ENCODE measurements around the gene FBXO46. TPM values are rescaled to one million over a fixed set of nuclear protein-coding genes. Genes with fewer than 3 reads are reported as not detected.

FBXO46 gene
- total and polyA plus RNA-seq, 2 of the 13 experiments (the other 11 are each of a cell fraction or from before 2014, with no cell fraction given) = 6.2 to 6.4 TPM

DNA sequence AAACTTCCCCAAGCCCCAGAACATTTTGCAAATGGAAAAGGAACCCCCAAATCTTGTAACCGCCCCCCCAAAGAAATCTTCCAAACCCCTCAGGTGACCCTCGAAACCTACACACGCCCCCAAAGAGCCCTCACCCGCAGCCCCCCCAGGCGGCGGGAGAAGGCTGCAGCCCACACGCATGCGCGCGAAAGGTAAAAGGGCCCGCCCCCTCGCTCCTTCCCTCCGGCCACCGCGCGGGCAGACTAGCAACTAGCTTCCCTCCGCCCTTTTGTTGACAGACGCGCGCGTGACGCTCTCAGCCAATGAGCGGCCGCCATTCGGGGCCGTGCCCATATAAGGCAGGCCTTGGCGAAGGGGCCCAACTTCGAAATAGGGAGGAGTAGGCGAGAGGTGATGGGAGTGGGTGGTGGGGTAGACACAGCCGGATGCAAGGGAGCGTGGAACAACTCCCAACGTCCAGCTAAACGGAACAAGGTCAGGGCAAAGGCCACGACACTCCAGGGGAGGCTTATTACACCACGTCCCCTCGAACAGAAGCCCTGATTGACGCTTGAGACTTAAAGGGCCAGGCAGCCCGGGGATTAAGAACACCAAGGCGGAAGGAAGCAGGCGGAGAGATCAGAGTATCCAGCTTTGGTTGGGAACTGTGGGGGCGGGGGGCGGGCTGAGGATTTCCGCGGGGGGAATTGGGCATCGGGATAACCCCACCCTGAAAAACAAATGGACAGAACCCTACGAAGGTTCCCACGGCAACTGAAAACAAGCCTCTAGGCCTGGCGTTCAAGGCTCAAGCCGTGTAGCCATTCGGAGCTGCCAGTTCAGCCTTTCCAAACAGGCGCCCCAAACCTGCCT, 13.3 kb downstream of the FBXO46 start (continued):
- TF ChIP-seq SAP130 (CRISPR knock-in tag; IDR thresholded peaks at IDR 0.05; ENCODE audit: low read depth) = peak; percentile 90
- 0 out of 2 replicates have a peak, but pooled peaks have one; percentile 33 for TF ChIP-seq KMT2B (CRISPR knock-in tag; IDR thresholded peaks at IDR 0.05)
- TF ChIP-seq, protein P1, sequence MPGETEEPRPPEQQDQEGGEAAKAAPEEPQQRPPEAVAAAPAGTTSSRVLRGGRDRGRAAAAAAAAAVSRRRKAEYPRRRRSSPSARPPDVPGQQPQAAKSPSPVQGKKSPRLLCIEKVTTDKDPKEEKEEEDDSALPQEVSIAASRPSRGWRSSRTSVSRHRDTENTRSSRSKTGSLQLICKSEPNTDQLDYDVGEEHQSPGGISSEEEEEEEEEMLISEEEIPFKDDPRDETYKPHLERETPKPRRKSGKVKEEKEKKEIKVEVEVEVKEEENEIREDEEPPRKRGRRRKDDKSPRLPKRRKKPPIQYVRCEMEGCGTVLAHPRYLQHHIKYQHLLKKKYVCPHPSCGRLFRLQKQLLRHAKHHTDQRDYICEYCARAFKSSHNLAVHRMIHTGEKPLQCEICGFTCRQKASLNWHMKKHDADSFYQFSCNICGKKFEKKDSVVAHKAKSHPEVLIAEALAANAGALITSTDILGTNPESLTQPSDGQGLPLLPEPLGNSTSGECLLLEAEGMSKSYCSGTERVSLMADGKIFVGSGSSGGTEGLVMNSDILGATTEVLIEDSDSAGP (CRISPR knock-in tag; IDR thresholded peaks at IDR 0.05; ENCODE audit: borderline replicate concordance) = peak; percentile 100
- peak; percentile 77 for TF ChIP-seq AGO2 (optimal IDR thresholded peaks at IDR 0.05; ENCODE audit: low read depth, low read length)
- TF ChIP-seq, protein P2, sequence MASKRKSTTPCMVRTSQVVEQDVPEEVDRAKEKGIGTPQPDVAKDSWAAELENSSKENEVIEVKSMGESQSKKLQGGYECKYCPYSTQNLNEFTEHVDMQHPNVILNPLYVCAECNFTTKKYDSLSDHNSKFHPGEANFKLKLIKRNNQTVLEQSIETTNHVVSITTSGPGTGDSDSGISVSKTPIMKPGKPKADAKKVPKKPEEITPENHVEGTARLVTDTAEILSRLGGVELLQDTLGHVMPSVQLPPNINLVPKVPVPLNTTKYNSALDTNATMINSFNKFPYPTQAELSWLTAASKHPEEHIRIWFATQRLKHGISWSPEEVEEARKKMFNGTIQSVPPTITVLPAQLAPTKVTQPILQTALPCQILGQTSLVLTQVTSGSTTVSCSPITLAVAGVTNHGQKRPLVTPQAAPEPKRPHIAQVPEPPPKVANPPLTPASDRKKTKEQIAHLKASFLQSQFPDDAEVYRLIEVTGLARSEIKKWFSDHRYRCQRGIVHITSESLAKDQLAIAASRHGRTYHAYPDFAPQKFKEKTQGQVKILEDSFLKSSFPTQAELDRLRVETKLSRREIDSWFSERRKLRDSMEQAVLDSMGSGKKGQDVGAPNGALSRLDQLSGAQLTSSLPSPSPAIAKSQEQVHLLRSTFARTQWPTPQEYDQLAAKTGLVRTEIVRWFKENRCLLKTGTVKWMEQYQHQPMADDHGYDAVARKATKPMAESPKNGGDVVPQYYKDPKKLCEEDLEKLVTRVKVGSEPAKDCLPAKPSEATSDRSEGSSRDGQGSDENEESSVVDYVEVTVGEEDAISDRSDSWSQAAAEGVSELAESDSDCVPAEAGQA (IDR thresholded peaks at IDR 0.05; ENCODE audit: low read depth) = peak; percentile 41; the same call in 1 of the 2 replicates
- TF ChIP-seq, protein P2 (CRISPR knock-in tag; IDR thresholded peaks at IDR 0.05; ENCODE audit: borderline replicate concordance) = no peak
- no peak for TF ChIP-seq NFIB (CRISPR knock-in tag; IDR thresholded peaks at IDR 0.05; ENCODE audit: borderline replicate concordance)
- TF ChIP-seq, protein P3, sequence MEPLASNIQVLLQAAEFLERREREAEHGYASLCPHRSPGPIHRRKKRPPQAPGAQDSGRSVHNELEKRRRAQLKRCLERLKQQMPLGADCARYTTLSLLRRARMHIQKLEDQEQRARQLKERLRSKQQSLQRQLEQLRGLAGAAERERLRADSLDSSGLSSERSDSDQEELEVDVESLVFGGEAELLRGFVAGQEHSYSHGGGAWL (CRISPR knock-in tag; IDR thresholded peaks at IDR 0.05) = no peak
- no peak for TF ChIP-seq MLLT10 (CRISPR knock-in tag; IDR thresholded peaks at IDR 0.05)
- no peak for TF ChIP-seq PTBP1 (IDR thresholded peaks at IDR 0.05; ENCODE audit: low read depth, low read length, poor library complexity, severe bottlenecking)
- no peak for TF ChIP-seq ZNF251 (CRISPR knock-in tag; IDR thresholded peaks at IDR 0.05)
- peak; percentile 83 for TF ChIP-seq NR2C2 (CRISPR knock-in tag; IDR thresholded peaks at IDR 0.05; ENCODE audit: borderline replicate concordance)
- TF ChIP-seq RARA (CRISPR knock-in tag; IDR thresholded peaks at IDR 0.05) = peak; percentile 88
- TF ChIP-seq, protein P4, sequence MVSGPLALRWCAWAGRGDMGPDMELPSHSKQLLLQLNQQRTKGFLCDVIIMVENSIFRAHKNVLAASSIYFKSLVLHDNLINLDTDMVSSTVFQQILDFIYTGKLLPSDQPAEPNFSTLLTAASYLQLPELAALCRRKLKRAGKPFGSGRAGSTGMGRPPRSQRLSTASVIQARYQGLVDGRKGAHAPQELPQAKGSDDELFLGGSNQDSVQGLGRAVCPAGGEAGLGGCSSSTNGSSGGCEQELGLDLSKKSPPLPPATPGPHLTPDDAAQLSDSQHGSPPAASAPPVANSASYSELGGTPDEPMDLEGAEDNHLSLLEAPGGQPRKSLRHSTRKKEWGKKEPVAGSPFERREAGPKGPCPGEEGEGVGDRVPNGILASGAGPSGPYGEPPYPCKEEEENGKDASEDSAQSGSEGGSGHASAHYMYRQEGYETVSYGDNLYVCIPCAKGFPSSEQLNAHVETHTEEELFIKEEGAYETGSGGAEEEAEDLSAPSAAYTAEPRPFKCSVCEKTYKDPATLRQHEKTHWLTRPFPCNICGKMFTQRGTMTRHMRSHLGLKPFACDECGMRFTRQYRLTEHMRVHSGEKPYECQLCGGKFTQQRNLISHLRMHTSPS (CRISPR knock-in tag; IDR thresholded peaks at IDR 0.05; ENCODE audit: low read depth) = no peak
- TF ChIP-seq, protein P5, sequence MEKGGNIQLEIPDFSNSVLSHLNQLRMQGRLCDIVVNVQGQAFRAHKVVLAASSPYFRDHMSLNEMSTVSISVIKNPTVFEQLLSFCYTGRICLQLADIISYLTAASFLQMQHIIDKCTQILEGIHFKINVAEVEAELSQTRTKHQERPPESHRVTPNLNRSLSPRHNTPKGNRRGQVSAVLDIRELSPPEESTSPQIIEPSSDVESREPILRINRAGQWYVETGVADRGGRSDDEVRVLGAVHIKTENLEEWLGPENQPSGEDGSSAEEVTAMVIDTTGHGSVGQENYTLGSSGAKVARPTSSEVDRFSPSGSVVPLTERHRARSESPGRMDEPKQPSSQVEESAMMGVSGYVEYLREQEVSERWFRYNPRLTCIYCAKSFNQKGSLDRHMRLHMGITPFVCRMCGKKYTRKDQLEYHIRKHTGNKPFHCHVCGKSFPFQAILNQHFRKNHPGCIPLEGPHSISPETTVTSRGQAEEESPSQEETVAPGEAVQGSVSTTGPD (CRISPR knock-in tag; IDR thresholded peaks at IDR 0.05) = no peak
- TF ChIP-seq ZNF256 (CRISPR knock-in tag; conservative IDR thresholded peaks at IDR 0.05) = 0 out of 2 replicates have a peak, but pooled peaks have one; percentile 28
- TF ChIP-seq ZNF451 (CRISPR knock-in tag; IDR thresholded peaks at IDR 0.05) = no peak
